Spleen (tissue), 11 donors: ENCODE data around the gene ZFYVE16. TPM values are rescaled to one million over a fixed set of nuclear protein-coding genes. Genes with fewer than 3 reads are reported as not detected.
A peak's percentile ranks its signal among the peaks of the same experiment; 100 is the strongest.

Experiments used
- DNase-seq: peaks from one replicate; pipeline ENCODE4 v3.0.0-alpha.2; 2020
- H3K27ac ChIP-seq, 8 donors: fragments of 200-600 bp; sonication (generic) in 7 of 8; 1 replicate in 4 of 8; 2 replicates in 4 of 8; pipeline versions ENCODE4 v1.5.0 to v1.8.0; 2016 to 2021; ENCODE audit warnings: inconsistent platforms in 4 of 8, mild to moderate bottlenecking in 4 of 8, moderate library complexity in 1 of 8
- H3K27me3 ChIP-seq, 7 donors: fragments of 200-600 bp; sonication (generic) in 6 of 7; replicated peaks in 1 of 7; 1 replicate in 4 of 7; 2 replicates in 3 of 7; pipeline versions ENCODE4 v1.5.0 to v1.8.0; 2016 to 2021; ENCODE audit warnings: inconsistent platforms in 3 of 7, mild to moderate bottlenecking in 1 of 7
- H3K36me3 ChIP-seq, 6 donors: fragments of 200-600 bp; sonication (generic) in 5 of 6; 1 replicate in 4 of 6; 2 replicates in 2 of 6; pipeline versions ENCODE4 v1.5.0 to v1.8.0; 2016 to 2021; ENCODE audit warnings: inconsistent platforms in 2 of 6
- H3K4me1 ChIP-seq, 6 donors: fragments of 200-600 bp; sonication (generic) in 5 of 6; 1 replicate in 3 of 6; 2 replicates in 3 of 6; pipeline versions ENCODE4 v1.5.0 to v1.8.0; 2016 to 2021; ENCODE audit warnings: inconsistent platforms in 3 of 6
- H3K4me3 ChIP-seq, 8 donors: fragments of 200-600 bp; sonication (generic) in 7 of 8; 1 replicate in 4 of 8; 2 replicates in 4 of 8; pipeline versions ENCODE4 v1.5.0 to v1.8.0; 2016 to 2021; ENCODE audit warnings: inconsistent platforms in 4 of 8, mild to moderate bottlenecking in 4 of 8, moderate library complexity in 2 of 8
- H3K9me3 ChIP-seq, 8 donors: fragments of 200-600 bp; sonication (generic) in 7 of 8; 1 replicate in 4 of 8; 2 replicates in 4 of 8; pipeline versions ENCODE4 v1.5.0 to v1.8.0; 2016 to 2021; ENCODE audit warnings: inconsistent platforms in 4 of 8
- POLR2A ChIP-seq, 3 donors: fragments of 450-650 bp; IDR thresholded peaks; one replicate each; pipeline ENCODE4 v1.5.1; 2017; ENCODE audit warnings: antibody characterized with exemption in 3 of 3, mild to moderate bottlenecking in 1 of 3
- POLR2AphosphoS5 ChIP-seq, 3 donors: sonication (generic); formaldehyde crosslinking; IDR thresholded peaks; one replicate each; pipeline ENCODE4 v1.5.1; 2017; ENCODE audit warnings: antibody characterized with exemption in 3 of 3
- WGBS, 5 donors: extraction: QIAGEN DNeasy Blood & Tissue Kit in 3 of 5; methylation state at CpG; one replicate each; pipeline versions ENCODE4 v1.1.5 to v1.1.7; 2013 to 2018; 5-methylcytosine and 5-hydroxymethylcytosine counted together
- intact Hi-C: fragments of 100-400 bp; cut with DNase I; formaldehyde crosslinking; loops from one replicate; pipeline ENCODE4 v1.15.0; 2023; ENCODE audit warnings: low total_unique reads
- polyA plus RNA-seq, 3 donors: library from polyadenylated mRNA; stranded (reverse); fragments of 200-250 nt; gene quantifications; one replicate each; pipeline ENCODE4 v1.2.1, GENCODE V29; 2013
- total RNA-seq, 7 donors: library from RNA; depleted of rRNA in 3 of 7; stranded (reverse); fragments of >200 nt in 3 of 7; fragmentation: NEBNext Ultra II Directional in 4 of 7; extraction: Animal tissue kit (Norgen Biotek cat#: 25700) in 4 of 7; gene quantifications; one replicate each; pipeline versions ENCODE4 v1.1.0 to v1.2.1, GENCODE V29; 2016 to 2021
- TF ChIP-seq, protein P1 (sequence below), 11 experiments: fragments of 200-600 bp in 7 of 11; fragments of 450-650 bp in 4 of 11; sonication (generic) in 4 of 11; IDR thresholded peaks in 8 of 11; conservative IDR thresholded peaks in 3 of 11; 1 replicate in 7 of 11; 2 replicates in 4 of 11; pipeline versions ENCODE4 v1.4.0 to v1.8.0; 2016 to 2021; ENCODE audit warnings: antibody characterized with exemption in 11 of 11, inconsistent platforms in 4 of 11, mild to moderate bottlenecking in 1 of 11
- donor health status: healthy with polysubstance abuse.
- donor health status: DM: no; HTN: no; CAD: no; lungs with moderate emphysema.
- donor health status: DM: no; HTN: no; CAD: no.
- donor health status: Bipolar disorder and iron deficiency.
- donor health status: healthy.
- donor health status: DM: no; HTN: no; CAD: no.
- donor health status: DM: yes; HTN: yes; CAD: no.

ZFYVE16 gene
- total and polyA plus RNA-seq, 10 donors = 8.5 to 67.8 (median 51.7) TPM

DNA sequence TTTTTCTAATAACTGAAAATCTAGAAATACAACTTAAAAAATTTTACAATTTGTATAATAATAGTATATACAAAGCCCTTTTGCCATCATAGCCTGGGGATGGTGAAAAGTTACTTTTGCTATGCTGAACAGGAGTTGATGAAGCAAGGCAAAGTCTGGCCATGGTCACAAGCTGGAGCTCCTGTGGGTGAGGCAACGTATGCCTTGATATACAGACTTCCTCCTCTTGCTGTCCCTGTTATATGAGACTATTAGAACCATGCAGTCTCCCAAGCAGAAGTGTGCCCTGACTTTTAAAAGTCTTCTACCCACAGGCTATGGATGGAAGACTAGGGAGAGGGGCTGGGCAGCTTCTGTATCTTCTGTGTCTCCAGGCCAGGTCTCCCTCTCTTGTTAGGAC, 95.8 kb downstream of the ZFYVE16 start:
- TF ChIP-seq POLR2AphosphoS5 (IDR thresholded peaks at IDR 0.05) = no peak
- TF ChIP-seq, protein P1, sequence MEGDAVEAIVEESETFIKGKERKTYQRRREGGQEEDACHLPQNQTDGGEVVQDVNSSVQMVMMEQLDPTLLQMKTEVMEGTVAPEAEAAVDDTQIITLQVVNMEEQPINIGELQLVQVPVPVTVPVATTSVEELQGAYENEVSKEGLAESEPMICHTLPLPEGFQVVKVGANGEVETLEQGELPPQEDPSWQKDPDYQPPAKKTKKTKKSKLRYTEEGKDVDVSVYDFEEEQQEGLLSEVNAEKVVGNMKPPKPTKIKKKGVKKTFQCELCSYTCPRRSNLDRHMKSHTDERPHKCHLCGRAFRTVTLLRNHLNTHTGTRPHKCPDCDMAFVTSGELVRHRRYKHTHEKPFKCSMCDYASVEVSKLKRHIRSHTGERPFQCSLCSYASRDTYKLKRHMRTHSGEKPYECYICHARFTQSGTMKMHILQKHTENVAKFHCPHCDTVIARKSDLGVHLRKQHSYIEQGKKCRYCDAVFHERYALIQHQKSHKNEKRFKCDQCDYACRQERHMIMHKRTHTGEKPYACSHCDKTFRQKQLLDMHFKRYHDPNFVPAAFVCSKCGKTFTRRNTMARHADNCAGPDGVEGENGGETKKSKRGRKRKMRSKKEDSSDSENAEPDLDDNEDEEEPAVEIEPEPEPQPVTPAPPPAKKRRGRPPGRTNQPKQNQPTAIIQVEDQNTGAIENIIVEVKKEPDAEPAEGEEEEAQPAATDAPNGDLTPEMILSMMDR (IDR thresholded peaks at IDR 0.05 in 8 of 11, conservative IDR thresholded peaks at IDR 0.05 in 3 of 11) = no peak
- TF ChIP-seq POLR2A (IDR thresholded peaks at IDR 0.05) = no peak
- Histone ChIP-seq H3K4me3 (no peak overlapping the region), H3K36me3 (no peaks in the 10 kb centered on the region), H3K9me3 (no peaks in the 10 kb centered on the region), H3K27me3 (no peaks in the 10 kb centered on the region), H3K27ac (peak overlapping the region in 5 of 8 donors; percentile 51 to 72 (median 66)), H3K4me1 (peaks cover 0 to 13% (median 2%) of the 10 kb centered on the region in 6 donors)
- no peak for DNase-seq
- 18 to 55% (median 39%) methylated on average over 1 of the region's 1 CpG for WGBS, 5 donors
- intact Hi-C loops = no loop called here

DNA sequence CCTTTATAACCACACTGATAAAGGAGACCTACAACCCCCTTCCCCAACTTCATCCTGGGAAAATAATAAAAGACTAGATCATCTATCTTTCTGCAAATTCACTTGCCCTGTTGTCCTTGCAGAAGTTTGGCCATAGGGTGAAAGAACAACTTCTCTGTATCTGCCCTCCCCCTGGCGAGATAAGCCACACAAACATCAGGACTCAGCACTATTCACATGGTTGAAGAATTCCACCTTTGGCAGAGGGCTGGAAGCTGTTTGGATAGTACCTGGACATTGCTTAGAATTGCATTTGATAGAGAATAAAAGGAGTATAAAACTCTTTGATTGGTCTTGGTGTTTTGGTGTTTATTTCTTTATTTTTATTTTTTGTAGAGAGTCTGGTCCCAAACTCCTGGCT, 97.0 kb downstream of the ZFYVE16 start:
- peaks cover 0 to 13% (median 2%) of the 10 kb centered on the region in 6 donors for H3K4me1 ChIP-seq
- WGBS, 5 donors = 71 to 97% (median 80%) methylated on average over 1 of the region's 1 CpG
- H3K4me3 ChIP-seq = no peak overlapping the region
- H3K36me3 ChIP-seq = peaks cover 0 to 1% (median 0%) of the 10 kb centered on the region in 6 donors
- intact Hi-C loops = no loop called here
- H3K27ac ChIP-seq = peak overlapping the region in 1 of 8 donors; percentile 67
- DNase-seq = no peak
- H3K9me3 ChIP-seq = no peaks in the 10 kb centered on the region
- H3K27me3 ChIP-seq = no peaks in the 10 kb centered on the region
- TF ChIP-seq, protein P1 (IDR thresholded peaks at IDR 0.05 in 8 of 11, conservative IDR thresholded peaks at IDR 0.05 in 3 of 11) = no peak
- TF ChIP-seq POLR2AphosphoS5 (IDR thresholded peaks at IDR 0.05) (no peak), POLR2A (IDR thresholded peaks at IDR 0.05) (no peak)

DNA sequence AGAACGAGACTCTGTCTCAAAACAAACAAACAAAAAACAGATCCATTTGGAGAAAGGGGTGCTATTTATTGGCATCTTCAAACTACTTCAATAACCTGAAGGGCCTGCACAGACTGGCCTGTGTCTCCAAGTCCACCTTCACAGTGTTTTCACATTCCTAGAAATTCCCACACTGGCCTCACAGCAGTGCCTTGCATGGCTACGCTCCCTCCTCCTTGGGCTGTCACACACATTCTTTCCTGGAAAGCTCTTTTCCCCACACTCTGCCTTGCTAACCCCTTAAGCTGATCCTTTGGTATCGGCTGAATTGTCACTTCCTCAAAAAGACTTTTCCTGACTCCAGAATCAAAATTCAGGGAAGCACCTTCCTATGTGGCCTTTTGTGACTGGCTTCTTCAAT, 99.8 kb downstream of the ZFYVE16 start:
- Histone ChIP-seq H3K27ac (no peak overlapping the region), H3K36me3 (peaks cover 0 to 4% (median 0%) of the 10 kb centered on the region in 6 donors), H3K4me3 (no peak overlapping the region), H3K27me3 (no peaks in the 10 kb centered on the region), H3K9me3 (no peaks in the 10 kb centered on the region), H3K4me1 (peaks cover 0 to 13% (median under 1%) of the 10 kb centered on the region in 6 donors)
- intact Hi-C loops = no loop called here
- DNase-seq = no peak
- 77 to 91% (median 85%) methylated on average over 3 of the region's 3 CpGs for WGBS, 5 donors
- TF ChIP-seq, protein P1 (IDR thresholded peaks at IDR 0.05 in 8 of 11, conservative IDR thresholded peaks at IDR 0.05 in 3 of 11) = no peak
- TF ChIP-seq POLR2A (IDR thresholded peaks at IDR 0.05) (no peak), POLR2AphosphoS5 (IDR thresholded peaks at IDR 0.05) (no peak)

DNA sequence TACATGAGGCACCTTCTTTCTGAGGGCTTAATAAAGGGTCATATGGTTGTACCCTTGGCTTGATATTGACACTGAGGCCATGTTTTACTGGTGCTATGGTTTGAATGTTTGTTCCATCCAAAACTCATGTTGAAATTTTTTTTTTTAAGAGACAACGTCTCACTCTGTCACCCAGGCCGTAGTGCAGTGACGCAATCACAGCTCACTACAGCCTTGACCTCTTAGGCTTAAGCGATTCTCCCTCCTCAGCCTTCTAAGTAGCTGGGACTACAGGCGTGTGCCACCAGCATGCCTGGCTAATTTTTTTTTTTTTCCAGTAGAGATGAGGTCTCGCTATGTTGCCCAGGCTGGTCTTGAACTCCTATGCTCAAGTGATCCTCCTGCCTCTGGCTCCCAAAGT, 101.0 kb downstream of the ZFYVE16 start:
- WGBS, 5 donors = 77 to 93% (median 81%) methylated on average over 6 of the region's 6 CpGs
- TF ChIP-seq POLR2A (IDR thresholded peaks at IDR 0.05) = no peak
- TF ChIP-seq POLR2AphosphoS5 (IDR thresholded peaks at IDR 0.05) = no peak
- TF ChIP-seq, protein P1 (IDR thresholded peaks at IDR 0.05 in 8 of 11, conservative IDR thresholded peaks at IDR 0.05 in 3 of 11) = no peak
- H3K4me3 ChIP-seq = no peak overlapping the region
- intact Hi-C loops = no loop called here
- no peaks in the 10 kb centered on the region for H3K9me3 ChIP-seq
- peaks cover 0 to 12% (median 0%) of the 10 kb centered on the region in 6 donors for H3K36me3 ChIP-seq
- H3K27me3 ChIP-seq = no peaks in the 10 kb centered on the region
- peaks cover 0 to 5% (median 0%) of the 10 kb centered on the region in 6 donors for H3K4me1 ChIP-seq
- no peak overlapping the region for H3K27ac ChIP-seq
- no peak for DNase-seq
